Keratinocyte (primary cell): ENCODE data around the gene RNF151. TPM values are rescaled to one million over a fixed set of nuclear protein-coding genes. Genes with fewer than 3 reads are reported as not detected.

ENCODE experiments used
- DNase-seq: peaks from one replicate; pipeline ENCODE4 v3.0.0-alpha.2; 2011; ENCODE audit warnings: low read depth, missing footprints, low spot score
- FAIRE-seq: peaks from 2 replicates; lab custom pipeline; 2011; peaks lifted over from hg19 to GRCh38; lab: Jason Lieb, UNC
- H2AFZ ChIP-seq: 2 replicates; pipeline ENCODE4 v1.6.0; 2012; ENCODE audit warnings: low read length, control low read depth, inconsistent platforms; ENCODE audit not compliant: control insufficient read depth
- H3K27ac ChIP-seq: 2 replicates; pipeline ENCODE4 v1.5.1; 2011; ENCODE audit warnings: low read length; ENCODE audit not compliant: control insufficient read depth, insufficient read depth
- H3K27me3 ChIP-seq: 3 replicates; pipeline ENCODE4 v1.6.0; 2011; ENCODE audit warnings: low read length; ENCODE audit not compliant: control insufficient read depth, insufficient read depth; ENCODE audit errors: extremely low read depth
- H3K36me3 ChIP-seq, 2 experiments: 2 replicates in 1 of 2; 3 replicates in 1 of 2; pipeline ENCODE4 v1.5.1; 2011; ENCODE audit warnings: low read length in 2 of 2, mild to moderate bottlenecking in 1 of 2; ENCODE audit not compliant: control insufficient read depth in 2 of 2, insufficient read depth in 2 of 2; ENCODE audit errors: extremely low read depth in 1 of 2
- H3K4me1 ChIP-seq: 3 replicates; pipeline ENCODE4 v1.5.1; 2011; ENCODE audit warnings: low read length; ENCODE audit not compliant: control insufficient read depth, insufficient read depth; ENCODE audit errors: extremely low read depth
- H3K4me2 ChIP-seq: 3 replicates; pipeline ENCODE4 v1.6.0; 2011; ENCODE audit warnings: low read depth, low read length; ENCODE audit not compliant: control insufficient read depth, insufficient read depth; ENCODE audit errors: extremely low read depth
- H3K4me3 ChIP-seq, 3 experiments: fragments of 200-600 bp in 1 of 3; sonication (generic) in 1 of 3; 2 replicates in 2 of 3; 3 replicates in 1 of 3; pipeline ENCODE4 v1.5.1; 2011 to 2016; ENCODE audit warnings: low read length in 3 of 3, mild to moderate bottlenecking in 3 of 3, control low read depth in 2 of 3, inconsistent platforms in 1 of 3, low read depth in 1 of 3, mixed read lengths in 1 of 3, mixed run types in 1 of 3, moderate library complexity in 1 of 3; ENCODE audit not compliant: control insufficient read depth in 2 of 3, insufficient read depth in 2 of 3; ENCODE audit errors: extremely low read depth in 1 of 3
- H3K79me2 ChIP-seq: 2 replicates; pipeline ENCODE4 v1.6.0; 2012; ENCODE audit warnings: low read length; ENCODE audit not compliant: control insufficient read depth, insufficient read depth
- H3K9ac ChIP-seq: 3 replicates; pipeline ENCODE4 v1.6.0; 2011; ENCODE audit warnings: low read length; ENCODE audit not compliant: control insufficient read depth, insufficient read depth; ENCODE audit errors: extremely low read depth
- H3K9me1 ChIP-seq: 3 replicates; pipeline ENCODE4 v1.6.0; 2011; ENCODE audit warnings: low read length; ENCODE audit not compliant: control insufficient read depth, insufficient read depth; ENCODE audit errors: extremely low read depth
- H3K9me3 ChIP-seq: 2 replicates; pipeline ENCODE4 v1.5.1; 2012; ENCODE audit warnings: low read depth, low read length; ENCODE audit not compliant: control insufficient read depth
- H4K20me1 ChIP-seq: 3 replicates; pipeline ENCODE4 v1.6.0; 2011; ENCODE audit warnings: low read length; ENCODE audit not compliant: control insufficient read depth, insufficient read depth; ENCODE audit errors: extremely low read depth
- CTCF ChIP-seq, 3 experiments: IDR thresholded peaks in 1 of 3; conservative IDR thresholded peaks in 1 of 3; optimal IDR thresholded peaks in 1 of 3; 2 replicates in 2 of 3; 3 replicates in 1 of 3; pipeline versions ENCODE3 to v1.5.1; 2011; ENCODE audit warnings: low read length in 3 of 3, mild to moderate bottlenecking in 3 of 3, moderate library complexity in 2 of 3, control low read depth in 1 of 3, inconsistent platforms in 1 of 3; ENCODE audit not compliant: insufficient read depth in 2 of 3; ENCODE audit errors: extremely low read depth in 1 of 3
- EZH2 ChIP-seq: IDR thresholded peaks from one replicate; pipeline ENCODE4 v1.6.1; 2012; ENCODE audit warnings: inconsistent platforms, mild to moderate bottlenecking, low read length, moderate library complexity
- dilution Hi-C: fragments of 300-500 bp; cut with MboI; formaldehyde crosslinking; loops from one replicate; pipeline ENCODE4 v1.7.0; 2020; ENCODE audit warnings: low sequenced_read_pairs; ENCODE audit not compliant: extremely low pct_ligation_motif_present
- polyA plus RNA-seq, 5 experiments: library from polyadenylated mRNA; depleted of rRNA in 3 of 5; stranded (reverse) in 3 of 5; stranded (forward) in 1 of 5; unstranded in 1 of 5; fragments of >200 nt; gene quantifications; 1 replicate in 1 of 5; 2 replicates in 3 of 5; 3 replicates in 1 of 5; pipeline versions ENCODE4 v1.2.1 to v1.2.3, GENCODE V29; 2011 to 2012; ENCODE audit warnings: missing spikeins in 2 of 5, low read depth in 1 of 5, low replicate concordance in 1 of 5

RNF151 gene
- polyA plus RNA-seq, 1 donor (not counting 4 experiments of a cell fraction or from before 2014, with no cell fraction given) = not detected

GRCh38 chr16:2001456-2002355 lies 35.0 kb downstream of the RNF151 start:
- Histone ChIP-seq H3K27ac (no peak overlapping the region), H3K4me1 (peaks cover 14% of the 10 kb centered on the region), H3K4me2 (no peak overlapping the region), H3K36me3 (peaks cover 42 to 76% of the 10 kb centered on the region in 2 experiments), H2AFZ (no peak overlapping the region), H4K20me1 (peaks cover 48% of the 10 kb centered on the region), H3K9ac (no peak overlapping the region), H3K4me3 (no peak overlapping the region), H3K27me3 (no peaks in the 10 kb centered on the region), H3K79me2 (peaks cover 52% of the 10 kb centered on the region), H3K9me3 (no peaks in the 10 kb centered on the region), H3K9me1 (no peaks in the 10 kb centered on the region)
- TF ChIP-seq CTCF (optimal IDR thresholded peaks at IDR 0.05 in 1 of 3, IDR thresholded peaks at IDR 0.05 in 1 of 3, conservative IDR thresholded peaks at IDR 0.05 in 1 of 3; ENCODE audit: extremely low read depth in 1 of 3, insufficient read depth in 2 of 3, low read length in 3 of 3) (no peak), EZH2 (no peak)
- no peak for DNase-seq
- FAIRE-seq = no peak
- dilution Hi-C loops = no loop called here

GRCh38 chr16:2002406-2003230 lies 36.0 kb downstream of the RNF151 start:
- no peak for DNase-seq
- TF ChIP-seq CTCF (optimal IDR thresholded peaks at IDR 0.05 in 1 of 3, IDR thresholded peaks at IDR 0.05 in 1 of 3, conservative IDR thresholded peaks at IDR 0.05 in 1 of 3; ENCODE audit: extremely low read depth in 1 of 3, insufficient read depth in 2 of 3, low read length in 3 of 3) (no peak), EZH2 (no peak)
- H3K27me3 ChIP-seq = no peaks in the 10 kb centered on the region
- H3K4me1 ChIP-seq = peaks cover 22% of the 10 kb centered on the region
- H3K9ac ChIP-seq = no peak overlapping the region
- peaks cover 61% of the 10 kb centered on the region for H3K79me2 ChIP-seq
- dilution Hi-C loops = no loop called here
- H3K4me2 ChIP-seq = no peak overlapping the region
- FAIRE-seq = no peak
- H3K4me3 ChIP-seq = no peak overlapping the region
- H3K9me3 ChIP-seq = no peaks in the 10 kb centered on the region
- H4K20me1 ChIP-seq = peaks cover 54% of the 10 kb centered on the region
- no peak overlapping the region for H2AFZ ChIP-seq
- H3K9me1 ChIP-seq = no peaks in the 10 kb centered on the region
- H3K27ac ChIP-seq = no peak overlapping the region
- H3K36me3 ChIP-seq = peaks cover 35 to 74% of the 10 kb centered on the region in 2 experiments
